Nucleus accumbens (tissue), 56 donors: ENCODE measurements around the gene RBMS3.

Experiments used
- DNase-seq, 56 donors: peaks; one replicate each; lab custom pipeline; 2025; lab: John Stamatoyannopoulos, UW

RBMS3 gene

DNA sequence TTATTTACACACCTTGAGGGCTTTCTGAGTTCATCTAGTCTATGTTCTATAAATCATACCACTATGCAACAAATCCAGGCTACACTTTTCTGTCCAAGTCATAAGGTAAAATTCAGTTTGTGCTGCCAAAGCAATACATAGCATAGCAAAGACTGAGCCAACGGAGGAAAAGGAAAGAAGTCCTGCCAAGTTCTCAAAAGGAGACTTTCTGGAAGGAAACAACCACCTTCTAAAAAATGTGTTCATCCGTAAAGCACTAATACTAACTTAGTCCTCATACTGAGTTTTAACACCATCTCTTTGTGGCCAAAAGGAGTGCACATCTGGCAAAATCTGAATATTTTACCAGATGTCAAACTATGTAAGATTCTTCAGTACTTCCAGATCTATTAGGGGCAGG lies 620.2 kb downstream of the RBMS3 start:
- no peak for DNase-seq

DNA sequence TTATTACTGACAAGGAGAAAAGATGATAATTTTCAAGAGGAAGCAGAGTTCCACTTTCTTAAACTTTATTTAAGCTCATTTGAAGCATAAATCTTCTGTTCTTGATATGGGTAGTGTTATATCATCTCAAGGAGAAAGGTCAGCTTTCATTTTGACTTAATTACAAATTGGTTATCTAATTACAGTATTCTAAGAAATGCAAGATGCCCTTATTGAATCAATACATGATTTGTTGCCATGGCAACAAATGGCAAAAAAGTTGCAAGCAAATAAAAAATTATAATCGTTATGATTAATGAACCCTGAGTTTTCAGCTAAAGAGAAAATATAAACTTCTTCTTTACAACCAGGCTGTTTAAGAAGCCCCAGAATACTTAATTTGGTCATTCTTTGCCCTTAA lies 622.7 kb downstream of the RBMS3 start:
- DNase-seq = no peak

DNA sequence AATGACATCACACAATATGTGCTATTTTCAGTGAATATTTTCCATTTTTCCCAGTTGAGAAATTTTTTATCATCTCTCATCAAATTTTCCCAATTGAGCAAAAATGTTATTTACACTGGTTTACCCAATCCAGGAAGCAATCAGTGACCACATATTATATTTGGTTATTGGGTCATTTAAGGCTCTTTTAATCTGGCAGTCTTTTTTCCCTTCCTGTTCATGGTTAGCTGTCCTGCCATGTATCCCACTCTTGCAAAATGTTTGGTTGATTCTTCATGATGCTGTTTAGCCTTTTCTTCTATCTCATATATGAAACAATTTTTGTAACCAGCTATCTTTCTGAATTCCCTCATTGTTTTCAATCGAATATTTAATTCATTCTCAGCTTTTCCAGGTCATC lies 626.0 kb downstream of the RBMS3 start:
- no peak for DNase-seq

DNA sequence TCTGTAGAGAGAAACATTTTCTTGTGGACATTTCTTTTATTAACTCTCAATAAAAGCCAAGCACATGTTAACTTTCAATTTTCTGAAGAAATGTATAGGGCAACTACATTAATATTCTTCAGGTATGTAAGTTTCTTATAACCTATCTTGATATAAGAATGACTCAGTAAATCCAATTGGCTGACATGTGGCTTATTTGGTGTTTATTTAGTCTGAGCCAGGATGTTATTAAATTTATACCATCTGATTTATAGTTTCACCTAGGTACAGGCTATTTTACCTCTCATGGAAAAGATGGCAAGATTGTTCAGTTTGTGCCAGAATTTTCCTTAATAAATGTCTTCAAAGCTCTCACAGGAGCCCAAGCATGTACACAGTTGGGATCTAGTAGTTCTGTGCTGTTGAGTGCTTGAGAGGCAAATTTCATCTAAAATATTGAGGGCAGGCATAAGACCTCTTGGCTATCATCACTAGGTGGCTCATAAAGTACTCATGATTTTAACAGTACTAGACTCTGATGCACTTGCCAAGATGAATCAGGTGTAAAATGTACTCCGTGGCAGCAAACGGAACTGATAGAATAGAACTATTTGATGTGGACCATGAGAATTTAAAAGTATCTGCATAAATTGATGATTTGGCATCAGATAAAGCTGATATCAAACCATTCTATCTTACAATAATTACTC lies 631.9 kb downstream of the RBMS3 start:
- DNase-seq = no peak

DNA sequence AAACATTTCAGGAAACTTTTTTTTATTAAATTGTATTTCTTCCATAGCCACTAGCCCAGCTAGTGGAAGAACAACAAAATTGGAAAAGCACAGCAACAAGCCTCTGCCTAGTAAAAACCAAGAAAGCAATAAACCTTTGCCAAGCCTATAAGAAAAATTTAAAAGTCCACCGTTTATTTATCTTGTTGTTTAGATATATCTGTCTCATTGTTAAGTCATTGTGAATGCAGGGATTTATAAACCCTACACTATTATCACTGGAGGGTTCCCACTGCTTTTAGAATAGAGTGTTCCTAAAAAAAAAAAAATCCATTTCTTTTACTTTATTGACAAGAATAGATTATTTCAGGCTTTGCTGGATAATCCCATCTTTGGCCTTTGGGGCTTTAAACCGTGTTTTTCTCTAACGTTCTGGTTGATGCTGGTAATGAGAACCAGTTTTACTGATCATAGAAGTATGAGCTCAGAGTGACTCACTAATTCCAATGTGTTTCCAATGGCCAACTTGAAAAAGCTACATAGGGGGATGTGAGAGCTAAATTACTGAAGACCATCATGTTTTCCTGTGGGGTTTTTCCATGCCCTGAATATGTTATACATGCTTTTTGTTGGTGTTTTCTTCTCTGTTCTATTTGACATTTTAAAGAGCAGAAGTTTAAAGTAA lies 634.1 kb downstream of the RBMS3 start:
- no peak for DNase-seq

DNA sequence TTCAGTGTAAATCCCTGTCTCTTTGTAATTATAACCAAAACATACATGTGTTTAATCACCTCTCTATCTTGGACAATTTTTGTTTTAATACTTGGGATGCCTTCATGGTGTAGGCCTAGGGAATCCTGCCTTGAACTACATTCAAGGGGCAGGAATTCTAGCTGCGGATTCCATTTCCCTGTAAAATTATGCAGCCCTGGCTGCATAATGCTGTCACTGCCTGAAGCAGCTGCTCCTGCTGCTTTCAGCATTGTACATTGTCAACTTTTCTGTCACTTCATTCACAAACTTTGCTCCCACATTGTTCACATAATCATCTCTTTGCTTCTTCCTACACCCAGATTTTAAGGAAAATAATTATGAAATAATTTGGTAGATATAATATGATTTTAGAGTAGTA lies 638.7 kb downstream of the RBMS3 start:
- DNase-seq = peak in 1 of 56 donors; percentile 2

DNA sequence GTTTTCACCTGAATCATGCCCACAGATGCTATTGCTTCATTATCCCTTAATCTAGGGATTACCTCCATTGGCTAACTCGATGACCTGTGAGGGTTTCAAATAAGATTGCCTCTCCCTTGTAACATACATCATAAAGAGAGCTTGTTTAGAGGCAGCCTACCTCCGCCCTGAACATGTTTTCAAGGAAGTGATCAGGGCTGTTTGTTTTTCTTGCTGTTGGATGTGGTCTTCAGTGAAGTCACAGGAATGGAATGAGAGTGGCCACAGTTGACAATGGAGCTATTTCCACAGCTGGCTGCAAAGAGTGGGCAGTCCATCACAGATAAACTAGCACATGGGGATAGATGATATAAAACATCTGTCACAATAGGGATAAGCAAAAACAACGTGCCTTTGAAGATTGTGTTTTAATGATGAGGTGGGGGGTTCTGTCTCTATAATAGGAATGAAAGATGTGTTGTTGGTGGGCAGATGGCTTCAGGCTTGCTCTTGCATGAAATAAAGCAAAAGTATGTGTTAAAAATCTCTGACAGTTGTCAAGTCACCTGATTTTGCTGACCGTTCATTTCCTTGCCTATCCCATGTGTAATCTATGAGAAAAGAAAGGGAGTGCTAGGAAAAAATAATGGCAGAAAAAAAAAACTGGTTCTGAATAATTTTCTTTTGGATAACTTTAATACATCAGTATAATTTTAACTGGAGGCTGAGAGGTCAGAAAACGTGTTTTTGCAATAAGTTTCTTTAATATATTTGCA lies 642.3 kb downstream of the RBMS3 start:
- DNase-seq = no peak

DNA sequence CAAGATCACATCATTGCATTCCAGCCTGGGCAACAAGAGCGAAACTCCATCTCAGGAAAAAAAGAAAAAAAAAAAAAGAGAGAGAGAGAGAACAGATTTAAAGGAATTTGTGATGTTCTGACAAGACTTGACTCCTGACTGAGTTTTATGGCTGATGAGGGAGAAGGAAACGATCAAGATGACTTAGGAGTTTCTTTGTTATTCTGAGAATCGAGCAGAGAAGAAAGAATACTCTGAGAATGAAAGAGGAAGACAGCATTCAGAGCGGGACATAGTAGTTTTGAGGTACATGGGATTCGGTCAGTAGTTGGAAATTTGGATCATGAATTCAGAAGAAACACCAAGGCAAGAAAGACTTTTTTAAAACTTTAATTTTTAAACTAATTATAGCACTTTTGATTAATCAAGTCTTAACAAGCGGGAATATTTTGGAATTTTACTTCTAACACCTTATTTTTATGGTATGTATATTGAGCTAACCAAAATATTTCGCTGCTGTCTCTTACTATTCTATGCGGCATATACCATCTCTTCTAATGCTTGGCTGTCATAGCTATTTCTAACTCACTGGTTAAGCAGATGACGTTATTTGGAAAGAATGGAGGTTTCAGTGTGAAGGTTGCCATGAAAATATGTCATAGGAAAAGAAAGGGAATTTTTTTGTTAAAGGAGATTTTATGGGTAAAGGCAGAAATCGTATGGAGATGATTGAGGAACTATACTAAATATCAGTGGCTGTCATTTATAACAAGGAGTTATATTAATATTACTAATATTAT lies 644.1 kb downstream of the RBMS3 start:
- no peak for DNase-seq

DNA sequence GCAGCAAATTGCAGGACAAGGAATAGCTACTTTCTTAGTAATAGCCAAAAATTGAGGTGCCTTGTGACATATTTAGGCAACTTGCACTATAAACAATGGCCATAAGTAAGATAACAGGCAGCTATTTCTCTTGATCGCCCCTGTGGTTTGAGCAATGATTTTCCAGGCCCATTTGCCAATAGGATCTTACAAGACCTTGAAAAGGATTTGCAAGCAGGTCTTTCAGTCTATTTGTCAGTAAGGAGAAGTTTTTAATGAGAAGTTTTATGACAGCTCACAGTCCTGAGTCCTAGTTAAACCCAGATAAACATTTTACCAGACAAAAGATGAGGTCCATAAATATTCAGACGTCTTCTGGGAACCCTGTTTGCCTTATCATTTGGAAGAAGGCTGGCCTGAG lies 645.5 kb downstream of the RBMS3 start:
- DNase-seq = no peak

DNA sequence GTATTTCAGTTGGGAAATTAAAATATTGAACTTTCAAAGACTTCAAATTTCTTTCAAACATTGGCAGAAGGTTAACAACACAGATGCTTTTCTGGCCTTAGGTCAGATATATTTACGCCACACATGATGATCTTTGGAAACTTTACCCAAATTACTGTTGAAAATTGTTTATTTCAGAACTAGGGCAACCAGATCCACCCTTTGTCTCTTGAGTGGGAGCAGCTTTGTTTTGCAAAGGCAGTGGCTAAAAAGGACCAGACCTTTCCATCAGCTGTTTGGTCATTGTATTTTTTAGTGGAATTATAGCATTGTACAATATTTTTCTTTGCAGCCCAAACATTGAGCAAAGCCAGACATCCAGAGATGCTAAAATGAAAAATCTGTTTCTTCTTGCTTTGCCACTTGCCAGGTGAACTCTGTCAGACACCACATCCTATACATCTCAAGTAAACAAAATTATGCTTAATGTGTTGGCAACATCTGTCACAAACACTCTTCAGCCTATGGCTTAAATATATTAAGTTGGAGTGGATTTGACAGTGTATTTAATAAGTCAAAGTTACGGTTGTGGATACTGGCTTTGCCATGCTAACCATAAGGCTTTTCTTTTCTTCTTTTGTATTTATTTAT lies 651.9 kb downstream of the RBMS3 start:
- DNase-seq = no peak

DNA sequence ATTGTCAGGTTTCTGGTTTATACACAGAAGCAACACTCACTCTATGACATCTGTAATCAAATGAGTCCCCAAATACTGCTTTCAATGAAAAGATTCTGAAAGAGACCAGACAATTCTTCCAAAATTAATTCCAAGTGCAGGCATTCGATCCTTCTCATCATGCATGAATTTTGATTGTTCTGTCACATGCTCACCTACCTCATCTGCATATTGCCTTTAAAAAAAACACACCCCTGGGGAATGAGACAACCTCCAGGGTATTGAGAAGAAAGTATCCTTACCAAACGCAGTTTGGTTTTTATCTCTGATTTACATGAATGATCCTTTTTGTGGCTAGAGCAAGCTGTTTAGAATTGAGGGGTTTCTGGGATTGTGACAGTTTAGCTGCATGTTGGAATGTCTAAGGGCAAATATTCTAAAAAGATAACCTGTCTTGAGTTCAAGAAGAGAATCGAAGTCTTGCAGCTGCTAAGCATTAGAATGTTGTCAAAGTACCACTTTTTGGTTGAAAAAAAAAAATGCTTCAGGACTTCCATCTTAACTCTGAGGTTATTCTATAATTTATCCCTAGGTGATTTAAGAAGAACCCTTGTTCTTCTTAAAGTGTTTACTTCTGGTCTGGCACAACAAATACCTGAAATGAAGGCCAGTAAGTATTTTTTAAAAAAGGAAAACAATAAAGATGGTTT lies 653.1 kb downstream of the RBMS3 start:
- no peak for DNase-seq

DNA sequence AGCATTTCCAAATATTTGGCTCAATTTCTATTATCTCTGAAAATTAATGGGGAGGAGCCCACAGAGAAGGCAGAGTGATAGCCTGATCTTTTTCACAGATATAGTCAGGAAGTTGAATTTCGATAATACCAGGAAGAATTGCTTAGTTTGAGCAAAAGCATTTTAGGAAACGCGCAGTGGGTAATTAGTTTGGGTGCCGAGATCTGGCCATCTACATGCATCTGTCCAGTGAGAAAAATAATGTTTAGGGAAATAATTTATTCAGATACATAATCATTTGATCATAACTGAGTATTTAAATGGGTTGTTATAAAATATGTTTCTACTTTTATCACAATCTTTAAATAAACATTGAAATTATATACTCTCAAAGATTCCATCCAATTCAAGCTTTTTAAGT lies 653.9 kb downstream of the RBMS3 start:
- no peak for DNase-seq

DNA sequence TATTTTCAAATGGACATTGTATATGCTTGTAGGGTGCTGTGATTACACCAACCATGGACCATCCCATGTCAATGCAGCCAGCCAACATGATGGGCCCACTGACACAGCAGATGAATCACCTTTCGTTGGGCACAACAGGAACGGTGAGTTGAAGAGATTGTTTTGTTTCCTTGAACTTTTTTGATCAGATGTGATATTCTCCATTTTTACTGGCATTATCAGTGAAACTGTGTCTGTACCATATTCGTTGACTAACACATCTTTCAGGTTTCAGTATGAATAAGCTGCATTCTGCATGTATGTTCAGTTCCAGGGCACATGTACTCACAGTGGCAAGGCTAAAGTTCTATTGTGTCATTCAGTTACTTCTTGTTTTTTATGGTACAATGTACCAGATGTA lies 655.2 kb downstream of the RBMS3 start:
- DNase-seq = no peak

DNA sequence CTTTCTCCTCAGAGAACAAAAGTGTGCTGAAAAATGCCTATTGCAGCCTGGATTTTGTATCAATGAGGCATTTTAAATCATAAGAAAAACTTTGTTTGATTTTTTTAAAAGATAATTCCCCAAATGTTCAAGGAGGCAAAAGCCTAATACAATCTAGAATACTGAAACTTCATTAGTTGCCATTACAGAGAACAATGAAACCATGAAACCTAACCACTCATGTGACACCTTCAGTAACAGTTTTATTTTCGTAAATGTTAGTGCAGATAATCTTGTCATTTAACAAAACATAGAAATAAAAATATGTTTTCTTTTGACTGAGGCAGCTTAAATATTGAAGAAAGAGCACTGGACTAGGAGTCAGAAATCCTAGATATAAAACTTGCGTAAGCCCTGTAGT lies 655.9 kb downstream of the RBMS3 start:
- DNase-seq = no peak

DNA sequence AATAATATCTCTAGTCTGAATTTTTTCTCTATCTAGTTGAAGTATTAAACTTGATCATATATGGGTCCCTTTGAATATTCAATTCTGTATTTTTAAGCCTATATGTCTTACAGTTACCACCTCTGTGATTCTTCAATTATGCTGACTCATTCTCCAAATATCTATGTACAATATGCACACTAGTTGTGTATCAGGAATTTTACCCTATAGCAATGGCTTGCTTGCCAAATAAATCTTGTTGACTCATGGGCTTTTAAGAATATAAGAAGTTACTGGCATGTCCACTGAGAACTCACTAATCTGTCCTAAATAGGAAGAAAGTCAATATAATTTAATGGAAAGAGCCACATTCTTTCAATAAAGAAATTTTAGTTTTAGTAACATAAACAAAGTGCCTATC lies 656.3 kb downstream of the RBMS3 start:
- no peak for DNase-seq

DNA sequence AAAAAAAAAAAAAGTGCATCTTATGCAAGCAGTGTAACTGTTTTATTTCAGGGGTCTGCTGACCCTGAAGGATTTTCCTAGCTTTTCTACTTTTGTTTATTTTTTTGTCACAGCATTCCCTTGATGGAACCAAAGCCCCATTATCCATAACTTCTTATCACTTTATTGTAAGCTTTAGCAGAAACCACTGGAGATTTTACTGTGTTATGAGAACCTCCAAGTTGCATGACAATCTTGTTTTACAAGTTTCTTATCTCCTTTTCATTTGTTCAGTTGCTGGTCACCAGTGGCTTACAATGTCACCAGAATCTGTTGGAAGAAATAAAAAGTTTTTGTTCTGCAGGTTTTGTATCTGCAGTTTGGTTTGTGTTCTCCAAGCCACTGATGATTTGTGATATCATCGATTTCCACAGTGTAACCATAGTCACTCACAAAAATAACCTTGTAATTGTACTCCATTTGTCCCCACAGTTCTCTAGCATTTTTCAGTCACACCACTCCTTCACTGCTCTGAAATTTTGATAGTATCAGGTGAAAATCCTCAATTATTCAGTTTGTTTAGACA lies 660.0 kb downstream of the RBMS3 start:
- DNase-seq = no peak

DNA sequence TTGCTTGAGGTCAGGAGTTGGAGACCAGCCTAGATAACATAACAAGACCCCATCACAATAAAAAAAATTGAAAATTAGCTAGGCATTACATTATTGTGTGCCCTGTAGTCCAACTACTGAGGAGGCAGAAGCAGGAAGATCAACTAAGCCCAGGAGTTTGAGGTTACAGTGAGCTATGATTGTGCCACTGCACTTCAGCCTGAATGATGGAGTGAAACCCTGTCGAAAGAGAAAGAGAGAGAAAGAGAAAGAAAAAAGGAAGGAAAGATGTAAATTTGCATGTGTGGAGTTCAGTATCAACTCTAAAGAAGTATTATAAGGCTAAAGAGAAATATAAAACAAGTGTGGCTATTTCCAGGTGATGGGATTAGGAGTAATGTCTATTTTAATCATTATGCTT lies 661.4 kb downstream of the RBMS3 start:
- no peak for DNase-seq

DNA sequence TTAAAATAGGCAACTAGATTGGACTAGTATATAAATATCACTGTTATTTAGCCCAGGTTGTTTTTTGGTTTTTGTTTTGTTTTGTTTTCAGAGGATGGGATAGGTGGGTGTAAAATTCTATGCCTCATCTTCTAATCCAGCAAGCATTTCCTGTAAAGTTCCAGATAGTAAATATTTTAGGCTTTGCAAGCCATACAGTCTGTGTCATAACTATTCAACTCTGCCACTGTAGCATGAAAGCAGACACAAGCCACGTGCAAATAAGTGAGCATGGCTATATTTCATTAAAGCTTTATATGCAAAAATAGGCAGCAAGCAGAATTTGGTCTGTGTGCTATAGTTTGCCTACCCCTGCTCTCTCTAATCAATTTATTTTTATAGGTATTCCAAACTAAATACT lies 668.3 kb downstream of the RBMS3 start:
- DNase-seq = no peak

DNA sequence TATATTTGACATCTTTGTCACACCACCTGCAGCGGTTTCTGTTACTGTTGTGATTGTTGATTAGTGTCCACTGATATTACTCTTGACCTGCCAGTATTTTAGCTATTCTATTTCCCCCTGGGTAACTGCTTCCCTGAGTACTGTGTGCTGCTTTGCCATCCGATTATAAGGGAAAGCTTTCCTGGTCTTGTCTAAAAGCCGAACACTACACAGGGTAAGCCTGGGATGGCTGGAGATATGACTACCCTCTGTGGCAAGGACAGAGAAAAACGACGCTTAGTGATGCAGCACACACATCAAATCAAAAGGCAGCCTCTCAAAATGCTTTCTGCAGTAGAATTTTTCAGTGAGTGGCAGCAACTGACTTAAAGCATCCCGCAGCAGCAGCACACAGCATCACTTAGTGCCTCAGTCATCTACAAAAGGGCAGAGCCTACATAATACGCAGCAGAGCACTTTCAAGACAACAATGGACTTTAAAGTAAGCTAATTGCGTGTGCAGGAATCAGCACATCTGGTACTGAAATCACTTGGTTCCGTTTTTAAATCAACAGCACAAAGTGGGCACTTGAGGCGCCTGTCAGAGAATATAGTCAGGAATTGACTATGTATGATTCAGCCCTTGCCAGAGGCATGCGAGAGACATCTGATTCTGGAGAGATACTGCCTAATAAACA lies 669.2 kb downstream of the RBMS3 start:
- no peak for DNase-seq
